Measurements from ENCODE around the gene CHMP1B. TPM values are rescaled to one million over a fixed set of nuclear protein-coding genes. Genes with fewer than 3 reads are reported as not detected.
"Not testable (repeated sequence)": the region's sequence is repeated elsewhere in the genome, so short reads cannot be mapped to it uniquely, and the experiment has no call there.

CHMP1B gene
- total RNA-seq, 3 donors from 2014 or later, result 20.6 to 23.1 (median 21.1) TPM

DNA sequence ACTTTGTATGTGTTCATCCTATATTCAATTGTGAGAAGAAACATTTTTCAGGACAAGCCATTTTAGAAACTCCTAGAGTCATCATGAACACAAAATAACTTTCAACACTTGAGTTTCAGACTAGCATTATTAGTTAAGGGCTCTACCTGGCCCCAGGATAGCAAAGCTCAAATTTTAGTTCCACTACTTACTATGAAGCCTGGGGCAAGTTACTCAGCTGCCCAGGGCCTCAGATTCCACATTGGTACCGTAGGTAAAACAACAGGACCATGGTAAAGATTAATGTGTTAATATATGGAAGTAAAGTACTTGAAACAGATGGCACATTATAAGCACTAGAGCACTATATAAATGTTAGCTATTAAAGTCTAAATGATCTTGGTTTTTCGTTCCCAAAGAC, 37.5 kb downstream of the CHMP1B start:
- DNase-seq (no peak), ATAC-seq (no peak)
- H3K27me3 Mint-ChIP-seq (ENCODE audit: low read depth), result no peaks in the 10 kb centered on the region
- H3K4me3 Mint-ChIP-seq, result no peak overlapping the region
- peaks cover 34% of the 10 kb centered on the region for H3K36me3 Mint-ChIP-seq (ENCODE audit: insufficient read depth)
- H3K9me3 Mint-ChIP-seq, result no peaks in the 10 kb centered on the region
- H3K4me1 Mint-ChIP-seq (ENCODE audit: low read depth), result peaks cover 1% of the 10 kb centered on the region

DNA sequence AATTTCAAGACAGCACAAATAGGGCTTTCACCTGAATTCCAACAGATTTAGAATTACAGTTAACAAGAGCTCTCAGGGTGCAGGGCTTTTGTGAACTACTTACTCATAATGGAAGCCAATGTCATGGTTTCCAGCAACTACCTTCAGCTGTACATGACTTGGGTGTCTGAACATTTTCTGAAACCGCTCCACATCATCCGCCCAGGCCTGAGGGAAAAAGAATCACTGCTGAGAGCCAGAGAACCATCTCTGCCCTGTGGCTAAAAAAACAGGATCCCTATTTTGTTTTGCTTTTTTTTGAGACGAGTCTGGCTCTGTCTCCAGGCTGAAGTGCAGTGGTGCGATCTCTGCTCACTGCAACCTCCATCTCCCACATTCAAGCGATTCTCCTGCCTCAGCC, 38.1 kb downstream of the CHMP1B start:
- Mint-ChIP-seq H3K36me3 (ENCODE audit: insufficient read depth) (peaks cover 35% of the 10 kb centered on the region), H3K4me1 (ENCODE audit: low read depth) (peaks cover 4% of the 10 kb centered on the region), H3K27me3 (ENCODE audit: low read depth) (no peaks in the 10 kb centered on the region), H3K4me3 (no peak overlapping the region), H3K9me3 (no peaks in the 10 kb centered on the region)
- DNase-seq (no peak), ATAC-seq (no peak)

DNA sequence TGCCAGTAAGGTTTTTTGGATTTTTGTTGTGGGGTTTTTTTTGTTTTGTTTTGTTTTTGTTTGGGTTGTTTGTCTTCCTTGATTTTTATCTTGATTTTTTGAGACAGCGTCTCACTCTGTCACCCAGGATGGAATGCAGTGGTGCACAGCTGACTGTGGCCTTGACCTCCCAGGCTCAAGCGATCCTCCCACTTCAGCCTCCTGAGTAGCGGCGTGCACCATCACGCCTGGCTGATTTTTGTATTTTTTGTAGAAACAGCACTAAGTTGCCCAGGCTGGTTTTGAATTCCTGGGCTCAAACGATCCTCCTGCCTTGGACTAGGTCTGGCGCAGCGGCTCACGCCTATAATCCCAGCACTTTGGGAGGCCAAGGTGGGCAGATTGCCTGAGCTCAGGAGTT, 40.5 kb downstream of the CHMP1B start:
- H3K9me3 Mint-ChIP-seq, result no peaks in the 10 kb centered on the region
- no peaks in the 10 kb centered on the region for H3K27me3 Mint-ChIP-seq (ENCODE audit: low read depth)
- peaks cover 34% of the 10 kb centered on the region for H3K36me3 Mint-ChIP-seq (ENCODE audit: insufficient read depth)
- peaks cover 4% of the 10 kb centered on the region for H3K4me1 Mint-ChIP-seq (ENCODE audit: low read depth)
- ATAC-seq (no peak), DNase-seq (no peak)
- no peak overlapping the region for H3K4me3 Mint-ChIP-seq

DNA sequence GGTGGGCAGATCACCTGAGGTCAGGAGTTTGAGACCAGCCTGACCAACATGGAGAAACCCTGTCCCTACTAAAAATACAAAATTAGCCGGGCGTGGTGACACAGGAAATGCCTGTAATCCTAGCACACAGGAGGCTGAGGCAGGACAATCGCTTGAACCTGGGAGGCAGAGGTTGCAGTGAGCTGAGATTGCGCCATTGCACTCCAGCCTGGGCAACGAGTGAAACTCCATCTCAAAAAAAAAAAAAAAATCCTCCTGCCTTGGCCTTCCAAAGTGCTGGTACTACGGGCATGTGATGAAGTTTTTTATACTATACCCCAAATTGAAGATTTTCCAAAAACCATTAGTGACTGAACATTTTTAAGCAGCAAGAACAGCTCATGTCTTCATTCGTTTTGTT, 41.2 kb downstream of the CHMP1B start:
- not testable (repeated sequence) for DNase-seq; H3K9me3 Mint-ChIP-seq; H3K4me3 Mint-ChIP-seq; H3K27me3 Mint-ChIP-seq (ENCODE audit: low read depth); H3K4me1 Mint-ChIP-seq (ENCODE audit: low read depth); ATAC-seq
- H3K36me3 Mint-ChIP-seq (ENCODE audit: insufficient read depth), result peaks cover 35% of the 10 kb centered on the region

DNA sequence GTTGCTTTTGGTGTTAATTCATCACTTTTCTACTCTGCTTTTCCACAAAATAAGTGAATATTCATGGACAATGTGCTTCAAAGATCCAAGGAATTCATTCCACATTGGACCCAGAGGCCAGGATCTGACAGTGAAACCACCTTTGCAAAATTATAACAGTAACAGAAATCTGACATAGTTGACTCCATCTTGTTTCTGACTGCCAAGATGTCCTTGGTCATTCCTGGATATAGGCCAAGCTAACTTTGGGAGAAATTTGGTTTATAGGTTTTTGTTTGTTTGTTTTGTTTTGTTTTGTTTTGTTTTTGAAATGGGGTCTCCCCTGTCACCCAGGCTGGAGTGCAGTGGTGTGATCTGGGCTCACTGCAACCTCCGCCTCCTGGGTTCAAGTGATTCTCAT, 46.6 kb downstream of the CHMP1B start:
- DNase-seq, result no peak
- Mint-ChIP-seq H3K36me3 (ENCODE audit: insufficient read depth) (peaks cover 31% of the 10 kb centered on the region), H3K9me3 (no peaks in the 10 kb centered on the region), H3K27me3 (ENCODE audit: low read depth) (no peaks in the 10 kb centered on the region), H3K4me1 (ENCODE audit: low read depth) (peaks cover 2% of the 10 kb centered on the region), H3K4me3 (no peak overlapping the region)
- ATAC-seq, result no peak

DNA sequence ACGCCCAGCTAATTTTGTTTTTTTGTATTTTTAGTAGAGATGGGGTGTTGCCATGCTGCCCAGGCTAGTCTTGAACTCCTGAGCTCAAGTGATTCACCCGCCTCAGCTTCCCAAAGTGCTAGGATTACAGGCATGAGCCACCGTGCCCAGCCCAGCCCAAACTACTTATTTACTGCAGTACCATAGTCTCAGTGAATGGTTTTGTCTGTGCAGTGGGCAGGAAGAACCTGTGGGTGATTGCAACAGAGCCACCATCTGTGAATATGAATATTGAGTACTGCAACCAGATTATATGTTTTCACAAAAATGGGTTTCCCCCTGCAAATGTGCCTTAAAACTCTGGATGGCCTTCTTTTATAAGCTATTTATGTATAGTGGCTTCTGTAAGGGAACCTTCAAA, 47.9 kb downstream of the CHMP1B start:
- Mint-ChIP-seq H3K27me3 (ENCODE audit: low read depth) (no peaks in the 10 kb centered on the region), H3K4me1 (ENCODE audit: low read depth) (peaks cover 4% of the 10 kb centered on the region), H3K9me3 (no peaks in the 10 kb centered on the region), H3K4me3 (no peak overlapping the region), H3K36me3 (ENCODE audit: insufficient read depth) (peaks cover 22% of the 10 kb centered on the region)
- DNase-seq (no peak), ATAC-seq (no peak)

DNA sequence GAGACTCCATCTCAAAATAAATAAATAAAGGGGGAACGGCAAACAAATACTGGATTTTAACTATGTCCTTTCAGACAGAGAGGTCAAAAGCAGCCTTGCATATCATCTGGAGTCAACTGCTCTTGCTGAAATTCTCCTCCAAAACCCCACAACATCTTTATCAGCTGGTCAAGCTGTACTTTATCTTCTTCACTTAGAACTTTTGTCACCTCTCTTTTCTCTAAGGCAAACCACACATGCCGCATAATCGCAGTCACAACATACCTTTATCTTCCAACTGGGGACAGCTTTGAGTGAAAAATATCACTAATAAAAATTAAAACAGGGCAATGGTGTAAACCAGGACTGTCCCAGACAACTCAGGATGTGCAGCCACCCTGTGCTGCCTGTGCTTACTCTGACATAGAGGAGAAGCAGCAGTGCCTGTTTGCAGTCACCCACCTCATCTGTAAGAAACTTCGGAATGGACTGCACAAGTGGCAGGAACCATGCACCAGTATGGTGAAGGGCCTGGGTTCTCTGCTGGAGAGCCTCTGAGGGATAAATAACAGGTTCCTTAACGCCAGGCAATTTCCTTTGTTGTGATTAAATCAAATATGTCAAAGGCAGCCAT, 50.7 kb downstream of the CHMP1B start:
- ATAC-seq, result no peak
- Mint-ChIP-seq H3K4me3 (no peak overlapping the region), H3K4me1 (ENCODE audit: low read depth) (peaks cover 12% of the 10 kb centered on the region), H3K27me3 (ENCODE audit: low read depth) (no peaks in the 10 kb centered on the region), H3K36me3 (ENCODE audit: insufficient read depth) (peaks cover 15% of the 10 kb centered on the region), H3K9me3 (no peaks in the 10 kb centered on the region)
- DNase-seq, result no peak

DNA sequence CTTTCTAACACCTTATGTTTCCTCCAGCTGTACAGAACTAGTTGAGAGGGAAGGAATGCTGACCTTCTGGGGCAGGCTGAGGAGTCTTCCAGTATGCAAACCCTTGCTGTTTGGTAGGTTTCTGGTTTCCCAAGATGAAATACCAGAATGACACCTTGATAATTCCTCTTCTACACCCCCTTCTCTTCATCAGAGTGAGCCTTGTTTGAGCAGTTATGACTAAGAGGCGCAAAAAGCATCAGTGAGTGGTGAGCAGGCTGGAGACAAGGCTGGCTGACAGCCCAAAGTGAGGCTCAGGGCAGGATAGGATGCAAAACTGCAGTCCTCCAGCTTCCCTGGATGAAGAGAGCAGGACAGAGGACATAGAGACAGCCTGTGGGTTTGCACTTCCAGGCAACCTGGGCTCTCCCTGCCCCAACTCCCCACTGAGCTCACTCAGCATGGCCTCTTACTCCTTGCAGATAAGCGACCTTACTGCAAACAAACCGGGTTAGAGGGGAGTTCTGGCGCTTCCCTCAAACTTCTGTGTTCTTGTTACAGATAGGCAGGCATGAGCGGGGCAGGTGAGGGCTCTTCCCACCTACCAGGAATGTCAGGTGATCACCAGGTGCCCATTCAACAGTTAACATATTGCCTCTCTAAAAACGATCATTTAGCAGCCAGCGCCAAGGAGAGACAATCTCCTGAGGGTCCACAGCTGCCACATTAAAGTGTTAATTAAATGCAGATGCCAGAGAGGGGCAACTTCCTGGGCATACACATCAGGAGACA, 51.5 kb downstream of the CHMP1B start:
- peaks cover 20% of the 10 kb centered on the region for H3K4me1 Mint-ChIP-seq (ENCODE audit: low read depth)
- ATAC-seq, result no peak
- no peaks in the 10 kb centered on the region for H3K27me3 Mint-ChIP-seq (ENCODE audit: low read depth)
- DNase-seq, result no peak
- H3K4me3 Mint-ChIP-seq, result no peak overlapping the region
- H3K9me3 Mint-ChIP-seq, result no peaks in the 10 kb centered on the region
- H3K36me3 Mint-ChIP-seq (ENCODE audit: insufficient read depth), result peaks cover 11% of the 10 kb centered on the region

Other genes starting within 250 kb of the CHMP1B start
- gene SLC35G4, start 241.8 kb upstream of the CHMP1B start, total RNA-seq, result not detected
- under 1 TPM; 0.13 to 0.35 (median 0.24) TPM for gene GNAL, start 162.1 kb upstream of the CHMP1B start, total RNA-seq
- gene MPPE1, start 56.9 kb downstream of the CHMP1B start, total RNA-seq, result 10 to 100 TPM; 31.4 to 33.9 (median 31.6) TPM
- gene IMPA2, start 130.1 kb downstream of the CHMP1B start, total RNA-seq, result 10 to 100 TPM in 1 of 3 donors, 1 to 10 TPM in 2; 7.3 to 11.4 (median 9.8) TPM
- gene ANKRD62, start 242.4 kb downstream of the CHMP1B start, total RNA-seq, result not detected